D721Med (cell line): ENCODE data around the gene CFAP92.
"Not testable (repeated sequence)": the region's sequence is repeated elsewhere in the genome, so short reads cannot be mapped to it uniquely, and the experiment has no call there.

Experiments used
- DNase-seq: peaks from one replicate; pipeline ENCODE4 v3.0.0; 2011; ENCODE audit warnings: low spot score; ENCODE audit not compliant: insufficient read length
- FAIRE-seq: peaks from 2 replicates; lab custom pipeline; 2011; peaks lifted over from hg19 to GRCh38; lab: Jason Lieb, UNC
- CTCF ChIP-seq: IDR thresholded peaks from 2 replicates; pipeline ENCODE4 v1.5.1; 2012; ENCODE audit warnings: mild to moderate bottlenecking, control low read depth; ENCODE audit not compliant: insufficient read depth; ENCODE audit errors: missing control alignments

The CFAP92 gene

GRCh38 chr3:128873244-128874022, 120.4 kb downstream of the CFAP92 start:
- DNase-seq (no peak), FAIRE-seq (no peak)
- no peak for TF ChIP-seq CTCF

GRCh38 chr3:128872744-128873143, 121.1 kb downstream of the CFAP92 start:
- FAIRE-seq = no peak
- no peak for TF ChIP-seq CTCF
- no peak for DNase-seq

GRCh38 chr3:128872282-128872681, 121.6 kb downstream of the CFAP92 start:
- DNase-seq (no peak), FAIRE-seq (no peak)
- no peak for TF ChIP-seq CTCF

- no peak for DNase-seq
- no peak for TF ChIP-seq CTCF
- no peak for FAIRE-seq
Measured at GRCh38 chr3:128870347-128870746, 123.5 kb downstream of the CFAP92 start.

GRCh38 chr3:128867200-128868125, 126.4 kb downstream of the CFAP92 start:
- TF ChIP-seq CTCF = no peak
- DNase-seq (no peak), FAIRE-seq (no peak)

- not testable (repeated sequence) for DNase-seq, FAIRE-seq
Measured at GRCh38 chr3:128864849-128865804, 128.7 kb downstream of the CFAP92 start.
